Ascending aorta (tissue), 2 donors: ENCODE data around the gene PIK3CA. TPM values are rescaled to one million over a fixed set of nuclear protein-coding genes. Genes with fewer than 3 reads are reported as not detected.

ENCODE experiments used
- DNase-seq, 2 donors: peaks; one replicate each; pipeline ENCODE4 v3.0.0-alpha.2; 2019; ENCODE audit warnings: low spot score in 2 of 2
- H3K27ac ChIP-seq, 2 donors: fragments of 200-600 bp; sonication (generic); one replicate each; pipeline ENCODE4 v1.5.1; 2016 to 2017; ENCODE audit warnings: mild to moderate bottlenecking in 1 of 2
- H3K27me3 ChIP-seq: fragments of 200-600 bp; sonication (generic); one replicate; pipeline ENCODE4 v1.5.1; 2017
- H3K36me3 ChIP-seq, 2 donors: fragments of 200-600 bp; sonication (generic); one replicate each; pipeline ENCODE4 v1.5.1; 2016
- H3K4me1 ChIP-seq, 2 donors: fragments of 200-600 bp; sonication (generic); one replicate each; pipeline ENCODE4 v1.5.1; 2016 to 2017; ENCODE audit warnings: mild to moderate bottlenecking in 1 of 2
- H3K4me3 ChIP-seq, 2 donors: fragments of 200-600 bp; sonication (generic); one replicate each; pipeline ENCODE4 v1.5.1; 2016 to 2017; ENCODE audit warnings: mild to moderate bottlenecking in 1 of 2
- H3K9me3 ChIP-seq, 2 donors: fragments of 200-600 bp; sonication (generic); one replicate each; pipeline ENCODE4 v1.5.1; 2016
- intact Hi-C: fragments of 100-400 bp; cut with DNase I; formaldehyde crosslinking; loops from one replicate; pipeline ENCODE4 v1.15.1; 2023
- total RNA-seq: library from RNA; depleted of rRNA; stranded (reverse); fragments of >200 nt; gene quantifications from one replicate; pipeline ENCODE4 v1.1.0, GENCODE V29; 2016
- TF ChIP-seq, protein P1 (sequence below), 3 experiments: fragments of 200-600 bp in 2 of 3; fragments of 450-650 bp in 1 of 3; sonication (generic) in 2 of 3; IDR thresholded peaks; one replicate each; pipeline ENCODE4 v1.5.1; 2016 to 2019; ENCODE audit warnings: antibody characterized with exemption in 3 of 3, mild to moderate bottlenecking in 1 of 3, moderate library complexity in 1 of 3

The PIK3CA gene
- total RNA-seq, 1 donor from 2014 or later = 12.7 TPM

DNA sequence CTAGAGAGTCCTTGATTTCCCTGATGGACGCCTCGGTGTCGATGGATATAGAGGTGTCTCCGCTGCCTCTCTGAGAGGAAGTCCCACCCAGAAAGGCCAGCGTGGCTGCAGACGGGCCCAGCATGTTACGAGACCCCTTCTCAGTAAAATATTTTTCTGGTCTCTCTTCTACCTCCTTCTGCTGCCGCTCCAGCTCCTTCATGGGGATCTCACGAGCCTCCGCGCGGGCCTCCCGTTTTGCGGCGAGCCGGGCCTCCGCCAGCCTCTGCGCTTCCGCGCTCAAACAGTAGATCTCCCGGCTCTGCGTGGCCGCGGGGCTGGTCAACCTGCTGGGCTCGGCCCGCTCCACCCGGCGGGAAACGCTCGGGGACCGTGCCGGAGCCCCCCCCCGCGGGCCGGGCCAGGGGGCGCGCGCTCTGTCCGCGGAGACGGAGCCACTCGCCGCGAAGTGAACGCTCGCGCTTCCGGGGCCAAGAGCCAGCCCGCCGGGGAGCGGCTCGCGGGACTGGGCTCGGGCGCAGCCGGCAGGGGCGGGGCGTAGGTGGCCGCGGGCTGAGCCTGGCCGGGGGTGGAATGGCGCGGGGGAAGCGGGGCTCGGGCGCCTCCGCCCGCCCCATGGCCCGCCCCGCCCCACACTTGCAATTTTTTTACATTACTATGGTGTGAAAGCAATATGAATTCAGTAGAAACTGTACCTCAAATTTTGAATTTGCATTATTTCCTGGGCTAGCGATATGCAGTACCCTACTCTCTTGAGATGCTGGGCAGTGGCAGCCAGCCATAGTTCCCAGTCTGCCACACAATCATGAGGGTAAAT lies 113.0 kb downstream of the PIK3CA start:
- H3K36me3 ChIP-seq = no peaks in the 10 kb centered on the region
- TF ChIP-seq, protein P1, sequence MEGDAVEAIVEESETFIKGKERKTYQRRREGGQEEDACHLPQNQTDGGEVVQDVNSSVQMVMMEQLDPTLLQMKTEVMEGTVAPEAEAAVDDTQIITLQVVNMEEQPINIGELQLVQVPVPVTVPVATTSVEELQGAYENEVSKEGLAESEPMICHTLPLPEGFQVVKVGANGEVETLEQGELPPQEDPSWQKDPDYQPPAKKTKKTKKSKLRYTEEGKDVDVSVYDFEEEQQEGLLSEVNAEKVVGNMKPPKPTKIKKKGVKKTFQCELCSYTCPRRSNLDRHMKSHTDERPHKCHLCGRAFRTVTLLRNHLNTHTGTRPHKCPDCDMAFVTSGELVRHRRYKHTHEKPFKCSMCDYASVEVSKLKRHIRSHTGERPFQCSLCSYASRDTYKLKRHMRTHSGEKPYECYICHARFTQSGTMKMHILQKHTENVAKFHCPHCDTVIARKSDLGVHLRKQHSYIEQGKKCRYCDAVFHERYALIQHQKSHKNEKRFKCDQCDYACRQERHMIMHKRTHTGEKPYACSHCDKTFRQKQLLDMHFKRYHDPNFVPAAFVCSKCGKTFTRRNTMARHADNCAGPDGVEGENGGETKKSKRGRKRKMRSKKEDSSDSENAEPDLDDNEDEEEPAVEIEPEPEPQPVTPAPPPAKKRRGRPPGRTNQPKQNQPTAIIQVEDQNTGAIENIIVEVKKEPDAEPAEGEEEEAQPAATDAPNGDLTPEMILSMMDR (IDR thresholded peaks at IDR 0.05) = no peak
- no peaks in the 10 kb centered on the region for H3K4me1 ChIP-seq
- peaks cover 3 to 11% of the 10 kb centered on the region in 2 donors for H3K9me3 ChIP-seq
- H3K4me3 ChIP-seq = peak overlapping the region; percentile 67 to 72
- peak overlapping the region; percentile 35 to 61 for H3K27ac ChIP-seq
- peak in 1 of 2 donors; percentile 79 for DNase-seq
- intact Hi-C loops = loop anchor here (1.0 kb wide), 1 partner anchor 114 kb away; no protein-coding TSS in a partner anchor
- no peaks in the 10 kb centered on the region for H3K27me3 ChIP-seq

DNA sequence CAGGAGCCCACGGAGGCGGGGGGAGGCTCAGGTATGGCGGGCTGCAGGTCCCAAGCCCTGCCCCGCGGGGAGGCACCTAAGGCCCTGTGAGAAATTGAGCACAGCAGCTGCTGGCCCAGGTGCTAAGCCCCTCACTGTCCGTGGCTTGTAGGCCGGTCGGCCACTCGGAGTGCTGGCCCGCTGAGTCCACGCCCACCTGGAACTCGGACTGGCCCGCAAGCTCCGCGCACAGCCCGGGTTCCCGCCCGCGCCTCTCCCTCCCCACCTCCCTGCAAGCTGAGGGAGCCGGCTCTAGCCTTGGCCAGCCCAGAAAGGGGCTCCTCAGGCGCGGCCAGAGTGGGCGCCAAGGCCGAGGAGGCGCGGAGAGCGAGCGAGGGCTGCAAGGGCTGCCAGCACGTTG lies 115.0 kb downstream of the PIK3CA start:
- intact Hi-C loops = no loop called here
- no peaks in the 10 kb centered on the region for H3K27me3 ChIP-seq
- H3K4me1 ChIP-seq = no peaks in the 10 kb centered on the region
- H3K9me3 ChIP-seq = peaks cover 3 to 9% of the 10 kb centered on the region in 2 donors
- no peak for DNase-seq
- no peak overlapping the region for H3K4me3 ChIP-seq
- no peaks in the 10 kb centered on the region for H3K36me3 ChIP-seq
- H3K27ac ChIP-seq = no peak overlapping the region
- TF ChIP-seq, protein P1 (IDR thresholded peaks at IDR 0.05) = no peak

GRCh38 chr3:179264449-179264848 lies 116.3 kb downstream of the PIK3CA start:
- no peak for DNase-seq
- intact Hi-C loops = no loop called here

DNA sequence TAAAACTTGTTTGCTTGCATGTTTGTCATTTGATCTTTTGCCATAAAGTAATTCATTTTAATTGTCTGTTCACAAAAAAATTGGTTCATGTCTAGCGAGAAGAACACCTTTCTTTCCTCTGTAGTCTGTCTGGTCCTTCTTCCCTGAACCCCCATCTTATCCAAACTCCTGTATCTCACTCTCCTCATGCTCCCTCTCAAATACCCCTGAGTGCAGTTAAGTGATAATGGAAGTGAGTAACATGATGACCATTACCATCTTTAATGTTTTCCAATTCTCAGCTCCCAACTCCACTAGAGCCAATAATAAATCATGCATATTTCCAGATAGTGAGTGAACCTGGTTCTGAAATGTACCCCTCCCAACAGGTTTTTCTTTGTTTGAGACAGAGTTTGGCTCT lies 116.9 kb downstream of the PIK3CA start:
- intact Hi-C loops = no loop called here
- Histone ChIP-seq H3K27me3 (no peaks in the 10 kb centered on the region), H3K36me3 (no peaks in the 10 kb centered on the region), H3K27ac (no peak overlapping the region), H3K9me3 (no peaks in the 10 kb centered on the region), H3K4me3 (no peak overlapping the region), H3K4me1 (no peaks in the 10 kb centered on the region)
- DNase-seq = no peak
- TF ChIP-seq, protein P1 (IDR thresholded peaks at IDR 0.05) = no peak

More at GRCh38 chr3:179264449-179264848, 116.3 kb downstream of the PIK3CA start:
- H3K27me3 ChIP-seq = no peaks in the 10 kb centered on the region
- no peaks in the 10 kb centered on the region for H3K36me3 ChIP-seq
- no peak overlapping the region for H3K4me3 ChIP-seq
- H3K4me1 ChIP-seq = no peaks in the 10 kb centered on the region
- TF ChIP-seq, protein P1 (IDR thresholded peaks at IDR 0.05) = no peak
- no peak overlapping the region for H3K27ac ChIP-seq
- no peaks in the 10 kb centered on the region for H3K9me3 ChIP-seq

- no peak for DNase-seq
- intact Hi-C loops = no loop called here
- H3K27ac ChIP-seq = no peak overlapping the region
- TF ChIP-seq, protein P1 (IDR thresholded peaks at IDR 0.05) = no peak
- H3K27me3 ChIP-seq = no peaks in the 10 kb centered on the region
- H3K4me3 ChIP-seq = no peak overlapping the region
- H3K36me3 ChIP-seq = no peaks in the 10 kb centered on the region
- H3K9me3 ChIP-seq = no peaks in the 10 kb centered on the region
- H3K4me1 ChIP-seq = no peaks in the 10 kb centered on the region
These were observed 117.7 kb downstream of the PIK3CA start for GRCh38 chr3:179265875-179266274.
